Pulmonary artery endothelial cell (primary cell): ENCODE measurements around the gene RASIP1. TPM values are rescaled to one million over a fixed set of nuclear protein-coding genes. Genes with fewer than 3 reads are reported as not detected.
"Not testable (repeated sequence)": the region's sequence is repeated elsewhere in the genome, so short reads cannot be mapped to it uniquely, and the experiment has no call there.

Experiments used
- DNase-seq: peaks from one replicate; pipeline ENCODE4 v3.0.0-alpha.2; 2011; ENCODE audit warnings: low read depth, low spot score
- total RNA-seq: library from RNA; depleted of rRNA; stranded (reverse); fragments of >200 nt; gene quantifications from 2 replicates; pipeline ENCODE4 v1.2.3, GENCODE V29; 2014

RASIP1 gene
- total RNA-seq, 1 donor from 2014 or later, result 71.7 TPM

GRCh38 chr19:48731452-48731851, 9.0 kb downstream of the RASIP1 start:
- no peak for DNase-seq

GRCh38 chr19:48728911-48729664, 11.3 kb downstream of the RASIP1 start:
- no peak for DNase-seq

GRCh38 chr19:48726556-48726955, 13.9 kb downstream of the RASIP1 start:
- DNase-seq, result no peak

- DNase-seq, result peak; percentile 99
Observed at GRCh38 chr19:48724796-48725753, 15.3 kb downstream of the RASIP1 start.

GRCh38 chr19:48722196-48722708, 18.2 kb downstream of the RASIP1 start:
- no peak for DNase-seq

GRCh38 chr19:48720613-48721296, 19.7 kb downstream of the RASIP1 start:
- peak; percentile 60 for DNase-seq

- no peak for DNase-seq
Observed at GRCh38 chr19:48720251-48720612, 20.2 kb downstream of the RASIP1 start.

GRCh38 chr19:48719263-48720171, 20.9 kb downstream of the RASIP1 start, which contains the start of gene MAMSTR:
MAMSTR (minus strand) TSS chr19:48719725; CDS start chr19:48719031, 694 bp downstream.
- DNase-seq, result no peak

GRCh38 chr19:48718711-48719231, 21.6 kb downstream of the RASIP1 start:
- DNase-seq, result no peak

GRCh38 chr19:48718106-48718505, 22.3 kb downstream of the RASIP1 start:
- DNase-seq, result not testable (repeated sequence)

- no peak for DNase-seq
Observed at GRCh38 chr19:48716562-48717291, 23.7 kb downstream of the RASIP1 start.

GRCh38 chr19:48715681-48716171, 24.7 kb downstream of the RASIP1 start:
- no peak for DNase-seq

GRCh38 chr19:48714759-48715675, 25.4 kb downstream of the RASIP1 start:
- no peak for DNase-seq

- peak; percentile 98 for DNase-seq
Observed at GRCh38 chr19:48713864-48714755, 26.3 kb downstream of the RASIP1 start.

GRCh38 chr19:48713041-48713863, 27.2 kb downstream of the RASIP1 start:
- no peak for DNase-seq

GRCh38 chr19:48711106-48711662, 29.2 kb downstream of the RASIP1 start:
- DNase-seq, result no peak
